Measurements from ENCODE around the gene UTP3.

- TF ChIP-seq CTCF (IDR thresholded peaks at IDR 0.05; ENCODE audit: low read depth, low read length) (no peak), POLR2A (IDR thresholded peaks at IDR 0.05; ENCODE audit: extremely low read depth, insufficient read length) (no peak)
Measured at GRCh38 chr4:70725633-70726032, 37.3 kb downstream of the UTP3 start.

All from NB4 (cell line).